GM19193 (cell line): ENCODE measurements around the gene PTGIS.

Experiments
- POLR2A ChIP-seq: IDR thresholded peaks from 4 replicates; pipeline ENCODE4 v1.6.1; 2011; ENCODE audit not compliant: insufficient read depth, insufficient read length; ENCODE audit errors: extremely low read depth

PTGIS gene

GRCh38 chr20:49490689-49491088 is 77.2 kb downstream of the PTGIS start:
- no peak for TF ChIP-seq POLR2A

GRCh38 chr20:49489688-49490087 is 78.2 kb downstream of the PTGIS start:
- TF ChIP-seq POLR2A = no peak

DNA sequence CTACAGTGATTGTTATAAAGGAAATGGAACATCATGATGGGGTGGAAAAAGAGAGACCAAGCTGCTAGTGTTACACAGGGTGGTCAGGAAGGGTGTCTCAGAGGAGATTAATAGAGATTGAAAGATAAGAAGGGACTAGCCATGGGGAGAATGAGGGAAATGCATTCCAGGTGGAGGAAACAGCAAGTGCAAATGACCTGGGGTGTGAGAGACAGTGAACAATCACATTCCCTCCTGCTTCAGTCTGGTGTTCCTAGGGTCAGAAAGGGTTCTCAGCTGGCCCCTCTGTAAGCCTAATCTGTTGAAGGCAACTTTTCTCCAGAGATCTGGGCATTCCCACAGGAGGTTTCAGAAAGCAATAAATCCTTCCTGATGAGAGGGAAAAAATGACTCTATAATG is 81.9 kb downstream of the PTGIS start:
- no peak for TF ChIP-seq POLR2A

DNA sequence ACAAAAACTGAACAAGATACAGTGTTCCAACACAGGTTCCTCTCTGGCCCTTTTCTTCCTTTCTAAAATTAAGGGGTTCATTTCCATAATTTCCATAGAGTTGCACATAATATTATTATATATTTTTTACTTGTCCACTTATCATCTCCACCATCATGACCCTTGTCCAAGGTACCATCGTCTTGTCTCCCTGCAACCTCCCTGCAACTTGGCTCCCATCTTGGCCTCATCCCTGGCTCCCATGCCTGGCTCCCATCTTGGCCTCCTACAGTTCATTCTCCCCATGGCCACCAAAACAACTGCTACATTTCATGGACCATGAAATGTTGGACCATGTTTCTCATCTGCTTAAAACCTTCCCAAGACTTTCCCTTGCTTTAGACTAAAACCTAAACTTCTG is 82.4 kb downstream of the PTGIS start:
- TF ChIP-seq POLR2A = no peak

DNA sequence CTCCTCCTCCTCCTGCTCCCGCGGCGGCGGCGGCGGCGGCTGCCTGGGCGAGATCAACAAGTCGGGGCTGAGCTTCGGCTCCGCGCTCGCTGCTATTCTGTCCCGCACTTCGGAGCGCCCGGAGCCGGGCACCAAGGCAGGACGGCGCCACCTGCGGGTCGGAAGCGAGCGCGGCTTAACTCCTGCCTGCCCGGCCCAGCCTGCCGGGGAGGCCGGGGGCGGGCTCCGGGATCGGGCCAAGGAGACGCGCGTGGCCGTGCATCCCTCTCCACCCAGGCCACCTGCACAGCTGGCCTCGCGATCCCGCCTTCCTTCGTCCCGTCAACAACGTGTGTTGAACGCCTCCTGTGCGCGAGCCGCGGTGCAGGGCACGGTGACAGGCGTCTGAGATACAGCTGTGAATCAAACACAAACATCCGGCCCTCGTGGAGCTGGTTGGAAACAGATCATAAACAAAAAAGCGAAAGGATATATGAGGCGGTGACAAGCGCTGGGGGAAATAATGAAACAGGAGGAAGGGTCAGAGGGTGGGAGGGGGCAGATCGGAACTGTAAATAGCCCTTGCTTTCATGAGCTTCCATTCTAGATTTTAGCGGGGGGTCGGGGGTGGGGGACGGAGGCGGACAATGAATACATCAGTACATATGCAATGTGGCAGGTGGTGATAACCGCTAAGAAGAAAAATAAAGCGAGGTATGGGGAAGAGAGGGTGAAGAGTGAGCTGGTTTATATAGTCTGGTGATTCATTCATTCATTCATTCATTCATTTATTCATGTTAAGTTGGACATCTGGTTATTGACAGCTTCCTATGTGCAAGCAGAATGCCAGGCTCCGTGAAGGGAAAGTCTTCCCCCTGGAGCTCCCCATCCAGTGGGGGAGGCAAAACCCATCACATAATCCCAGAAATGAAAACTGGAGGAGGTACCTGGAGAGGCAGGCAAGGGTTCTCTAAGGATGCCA is 83.5 kb downstream of the PTGIS start:
- no peak for TF ChIP-seq POLR2A

- no peak for TF ChIP-seq POLR2A
Measured at GRCh38 chr20:49483696-49484123, 84.2 kb downstream of the PTGIS start.

GRCh38 chr20:49483018-49483695 is 84.8 kb downstream of the PTGIS start:
- no peak for TF ChIP-seq POLR2A

DNA sequence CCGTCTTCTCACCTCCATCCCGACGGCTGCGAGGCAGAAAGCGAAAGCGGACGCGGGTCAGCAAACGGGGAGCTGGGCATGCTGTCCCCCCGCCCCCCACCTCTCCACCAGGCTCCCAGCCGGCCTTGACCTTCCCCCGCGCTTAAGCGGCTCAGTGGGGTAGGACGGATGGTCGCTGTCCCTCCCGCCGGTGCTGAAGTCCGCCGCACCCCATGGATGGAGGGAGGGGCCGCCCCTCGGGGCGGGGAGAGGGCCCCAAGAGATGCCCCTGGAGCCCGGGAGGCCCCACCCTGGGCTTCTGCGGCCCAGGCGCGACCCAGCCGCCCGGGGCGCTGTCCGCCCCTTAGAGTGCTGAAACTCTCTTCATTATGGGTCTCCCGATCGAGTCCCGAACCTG is 85.3 kb downstream of the PTGIS start, which contains the start of gene KCNB1:
TSS of gene KCNB1 (minus strand) at position 48 of the 397 bp plus-strand sequence. CDS start 188 bp downstream, outside the sequence.
- no peak for TF ChIP-seq POLR2A

- TF ChIP-seq POLR2A = no peak
Measured at GRCh38 chr20:49482173-49482572, 85.8 kb downstream of the PTGIS start.

DNA sequence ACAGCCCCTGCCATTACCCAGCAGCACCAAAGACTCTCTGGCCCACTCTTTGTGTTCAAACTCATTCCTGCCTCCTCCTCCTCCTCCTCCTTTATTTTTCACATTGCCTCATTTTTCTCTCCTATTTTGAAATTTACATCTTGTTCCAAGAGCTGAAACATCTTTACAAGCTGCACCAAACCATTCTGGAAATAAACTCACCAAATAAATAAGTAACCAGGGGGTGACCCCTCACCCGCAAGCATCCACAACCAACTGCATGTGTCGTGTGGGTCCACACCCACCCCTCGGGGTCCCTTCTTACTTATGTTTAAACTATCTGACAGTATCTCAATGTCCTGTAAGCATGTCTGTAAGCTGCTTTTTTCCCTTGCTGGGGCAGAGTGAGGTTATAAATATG is 86.8 kb downstream of the PTGIS start:
- no peak for TF ChIP-seq POLR2A

- TF ChIP-seq POLR2A = no peak
Measured at GRCh38 chr20:49480236-49480635, 87.7 kb downstream of the PTGIS start.

GRCh38 chr20:49479785-49480184 is 88.2 kb downstream of the PTGIS start:
- TF ChIP-seq POLR2A = no peak

- no peak for TF ChIP-seq POLR2A
Measured at GRCh38 chr20:49478754-49479689, 88.9 kb downstream of the PTGIS start.

GRCh38 chr20:49478266-49478665 is 89.7 kb downstream of the PTGIS start:
- no peak for TF ChIP-seq POLR2A

GRCh38 chr20:49477200-49477599 is 90.7 kb downstream of the PTGIS start:
- TF ChIP-seq POLR2A = no peak
